Neuronal stem cell (in vitro differentiated cells): Measurements from ENCODE around the gene VIPR1.

Source experiments
- DNase-seq: peaks from one replicate; pipeline ENCODE4 v3.0.0-alpha.2; 2013; ENCODE audit warnings: low spot score
- H2AFZ ChIP-seq: one replicate; pipeline ENCODE4 v1.6.1; 2013; ENCODE audit warnings: mild to moderate bottlenecking, low read length, inconsistent platforms
- H2AK5ac ChIP-seq: 2 replicates; pipeline ENCODE4 v1.6.1; 2013; ENCODE audit warnings: low read depth, mild to moderate bottlenecking, inconsistent platforms, low read length, moderate library complexity, mixed read lengths
- H2BK120ac ChIP-seq: 2 replicates; pipeline ENCODE4 v1.6.1; 2013; ENCODE audit warnings: low read depth, mild to moderate bottlenecking, inconsistent platforms, low read length, moderate library complexity, mixed read lengths
- H2BK12ac ChIP-seq: one replicate; pipeline ENCODE4 v1.6.1; 2013; ENCODE audit warnings: low read length, inconsistent platforms
- H2BK15ac ChIP-seq: 2 replicates; pipeline ENCODE4 v1.6.1; 2013; ENCODE audit warnings: mild to moderate bottlenecking, low read length, inconsistent platforms, mixed read lengths
- H2BK5ac ChIP-seq: one replicate; pipeline ENCODE4 v1.6.1; 2013; ENCODE audit warnings: inconsistent platforms, mild to moderate bottlenecking, low read length, moderate library complexity
- H3K14ac ChIP-seq: one replicate; pipeline ENCODE4 v1.6.1; 2013; ENCODE audit warnings: low read length, inconsistent platforms
- H3K18ac ChIP-seq: 2 replicates; pipeline ENCODE4 v1.6.1; 2013; ENCODE audit warnings: low read length, inconsistent platforms
- H3K23ac ChIP-seq: 2 replicates; pipeline ENCODE4 v1.6.1; 2013; ENCODE audit warnings: low read depth, mild to moderate bottlenecking, mixed read lengths, low read length, inconsistent platforms; ENCODE audit not compliant: poor library complexity
- H3K27ac ChIP-seq: replicated peaks from 3 replicates; pipeline ENCODE4 v1.5.1; 2013; ENCODE audit warnings: low read length, inconsistent platforms
- H3K27me3 ChIP-seq, 3 experiments: 2 replicates each; pipeline ENCODE4 v1.6.1; 2013; ENCODE audit warnings: low read length in 3 of 3, mild to moderate bottlenecking in 2 of 3, inconsistent platforms in 1 of 3, low read depth in 1 of 3, mixed read lengths in 1 of 3, moderate library complexity in 1 of 3; ENCODE audit not compliant: control insufficient read depth in 3 of 3, insufficient read depth in 3 of 3
- H3K36me3 ChIP-seq, 2 donors: replicated peaks in 1 of 2; 2 replicates each; pipeline ENCODE4 v1.6.1; 2013; ENCODE audit warnings: low read length in 2 of 2; ENCODE audit not compliant: control insufficient read depth in 2 of 2, insufficient read depth in 2 of 2
- H3K4ac ChIP-seq: 2 replicates; pipeline ENCODE4 v1.6.1; 2013; ENCODE audit warnings: inconsistent platforms, mild to moderate bottlenecking, low read length, moderate library complexity
- H3K4me1 ChIP-seq, 2 donors: 1 replicate in 1 of 2; 2 replicates in 1 of 2; pipeline ENCODE4 v1.6.1; 2013; ENCODE audit warnings: low read length in 2 of 2, low read depth in 1 of 2; ENCODE audit not compliant: control insufficient read depth in 2 of 2, insufficient read depth in 1 of 2
- H3K4me2 ChIP-seq: one replicate; pipeline ENCODE4 v1.6.1; 2013; ENCODE audit warnings: mild to moderate bottlenecking, low read length, inconsistent platforms; ENCODE audit not compliant: insufficient read depth, poor library complexity, severe bottlenecking
- H3K4me3 ChIP-seq, 2 donors: 2 replicates each; pipeline ENCODE4 v1.5.1; 2013; ENCODE audit warnings: low read length in 2 of 2, mild to moderate bottlenecking in 2 of 2, inconsistent platforms in 1 of 2, moderate library complexity in 1 of 2
- H3K79me1 ChIP-seq: one replicate; pipeline ENCODE4 v1.6.1; 2013; ENCODE audit warnings: low read depth, mild to moderate bottlenecking, inconsistent platforms, low read length, moderate library complexity
- H3K9ac ChIP-seq: one replicate; pipeline ENCODE4 v1.6.1; 2013; ENCODE audit warnings: mild to moderate bottlenecking, low read depth, low read length, inconsistent platforms; ENCODE audit not compliant: poor library complexity
- H3K9me3 ChIP-seq, 2 donors: replicated peaks in 1 of 2; 2 replicates each; pipeline versions ENCODE3 to v1.6.1; 2013; ENCODE audit warnings: low read length in 2 of 2, mild to moderate bottlenecking in 2 of 2, inconsistent platforms in 1 of 2, low read depth in 1 of 2, mixed read lengths in 1 of 2, moderate library complexity in 1 of 2; ENCODE audit not compliant: control insufficient read depth in 2 of 2, insufficient read depth in 1 of 2
- H4K8ac ChIP-seq: one replicate; pipeline ENCODE4 v1.6.1; 2013; ENCODE audit warnings: low read depth, mild to moderate bottlenecking, inconsistent platforms, low read length, moderate library complexity
- H4K91ac ChIP-seq: one replicate; pipeline ENCODE4 v1.6.1; 2013; ENCODE audit warnings: low read length, low read depth, mild to moderate bottlenecking, inconsistent platforms; ENCODE audit not compliant: poor library complexity
- WGBS, 2 donors: extraction: QIAGEN DNeasy Blood & Tissue Kit; methylation state at CpG; one replicate each; pipeline ENCODE4 v1.1.7; 2013; ENCODE audit warnings: missing lambda C conversion rate in 2 of 2, mixed read lengths in 1 of 2; ENCODE audit not compliant: insufficient read length in 2 of 2, insufficient replicate concordance in 1 of 2; ENCODE audit errors: extremely low coverage in 2 of 2; 5-methylcytosine and 5-hydroxymethylcytosine counted together

VIPR1 gene

GRCh38 chr3:42526616-42527367, 24.3 kb downstream of the VIPR1 start:
- Histone ChIP-seq H3K23ac (no peak overlapping the region), H3K9ac (no peak overlapping the region), H2AK5ac (no peak overlapping the region), H3K4me3 (peak overlapping the region in 1 of 2 donors; percentile 42), H2BK15ac (no peak overlapping the region), H3K79me1 (no peaks in the 10 kb centered on the region), H2BK120ac (peak overlapping the region; percentile 20), H3K18ac (no peak overlapping the region), H3K4me1 (peaks cover 0 to 11% of the 10 kb centered on the region in 2 donors), H4K91ac (no peak overlapping the region), H4K8ac (no peak overlapping the region), H2BK12ac (no peak overlapping the region), H2AFZ (no peak overlapping the region), H3K4ac (no peak overlapping the region), H3K14ac (no peak overlapping the region), H3K36me3 (no peaks in the 10 kb centered on the region), H3K27ac (no peak overlapping the region), H2BK5ac (no peak overlapping the region), H3K27me3 (peaks cover 0 to 2% (median 0%) of the 10 kb centered on the region in 3 experiments), H3K9me3 (no peaks in the 10 kb centered on the region), H3K4me2 (no peak overlapping the region)
- no peak for DNase-seq
- WGBS, 2 donors = no CpG with 5 or more reads among the region's 15 CpGs

GRCh38 chr3:42527368-42527917, 25.0 kb downstream of the VIPR1 start:
- Histone ChIP-seq H3K4ac (no peak overlapping the region), H3K4me1 (peaks cover 0 to 11% of the 10 kb centered on the region in 2 donors), H3K27ac (no peak overlapping the region), H2BK5ac (no peak overlapping the region), H3K9me3 (no peaks in the 10 kb centered on the region), H3K4me2 (no peak overlapping the region), H3K27me3 (peaks cover 0 to 6% (median 0%) of the 10 kb centered on the region in 3 experiments), H3K36me3 (no peaks in the 10 kb centered on the region), H3K4me3 (no peak overlapping the region), H4K8ac (no peak overlapping the region), H3K9ac (no peak overlapping the region), H3K18ac (peak overlapping the region; percentile 80), H3K14ac (peak overlapping the region; percentile 75), H3K79me1 (no peaks in the 10 kb centered on the region), H2BK120ac (peak overlapping the region; percentile 20), H2AFZ (no peak overlapping the region), H4K91ac (no peak overlapping the region), H2BK12ac (no peak overlapping the region), H2AK5ac (no peak overlapping the region), H3K23ac (no peak overlapping the region), H2BK15ac (no peak overlapping the region)
- no CpG with 5 or more reads among the region's 11 CpGs for WGBS, 2 donors
- no peak for DNase-seq

GRCh38 chr3:42529468-42529867, 27.0 kb downstream of the VIPR1 start:
- Histone ChIP-seq H3K4me1 (peaks cover 5 to 11% of the 10 kb centered on the region in 2 donors), H2AFZ (no peak overlapping the region), H3K79me1 (no peaks in the 10 kb centered on the region), H3K4me3 (no peak overlapping the region), H3K4me2 (no peak overlapping the region), H3K27ac (no peak overlapping the region), H3K27me3 (peaks cover 0 to 15% (median 0%) of the 10 kb centered on the region in 3 experiments), H3K36me3 (no peaks in the 10 kb centered on the region), H3K9ac (no peak overlapping the region), H2BK120ac (no peak overlapping the region), H2AK5ac (no peak overlapping the region), H4K8ac (no peak overlapping the region), H2BK12ac (no peak overlapping the region), H3K18ac (no peak overlapping the region), H3K14ac (no peak overlapping the region), H3K9me3 (no peaks in the 10 kb centered on the region), H2BK5ac (no peak overlapping the region), H2BK15ac (no peak overlapping the region), H3K4ac (no peak overlapping the region), H4K91ac (no peak overlapping the region), H3K23ac (no peak overlapping the region)
- WGBS, 2 donors = no CpG with 5 or more reads among the region's 2 CpGs
- DNase-seq = no peak

GRCh38 chr3:42530073-42530472, 27.6 kb downstream of the VIPR1 start:
- Histone ChIP-seq H3K4me2 (no peak overlapping the region), H3K9ac (no peak overlapping the region), H3K4me1 (peaks cover 5 to 8% of the 10 kb centered on the region in 2 donors), H3K9me3 (no peaks in the 10 kb centered on the region), H3K79me1 (no peaks in the 10 kb centered on the region), H3K4ac (no peak overlapping the region), H3K36me3 (no peaks in the 10 kb centered on the region), H4K8ac (no peak overlapping the region), H2BK15ac (no peak overlapping the region), H2AFZ (no peak overlapping the region), H2AK5ac (no peak overlapping the region), H3K27me3 (peaks cover 0 to 15% (median 0%) of the 10 kb centered on the region in 3 experiments), H3K23ac (no peak overlapping the region), H3K18ac (no peak overlapping the region), H3K27ac (no peak overlapping the region), H2BK5ac (no peak overlapping the region), H2BK12ac (no peak overlapping the region), H4K91ac (no peak overlapping the region), H3K4me3 (no peak overlapping the region), H3K14ac (no peak overlapping the region), H2BK120ac (no peak overlapping the region)
- DNase-seq = no peak
